Endothelial cell of umbilical vein (primary cell): ENCODE data around the gene CLIP4. TPM values are rescaled to one million over a fixed set of nuclear protein-coding genes. Genes with fewer than 3 reads are reported as not detected.

Experiments
- BruUV-seq: library from RNA; stranded (reverse); fragments of 400-500 nt; replicated peaks from 2 replicates; lab custom pipeline; 2021; lab: Mats Ljungman, UMichigan
- CTCF ChIA-PET: fragments of 300-600, 350-600 bp; sonication (Branson Sonifier 250); formaldehyde crosslinking; loops from one replicate; lab custom pipeline; 2021; ENCODE audit warnings: antibody characterized with exemption, inconsistent platforms; lab: Charles Lee
- POLR2A ChIA-PET: fragments of 300-600, 350-600 bp; sonication (Branson Sonifier 250); formaldehyde crosslinking; loops from one replicate; lab custom pipeline; 2021; ENCODE audit warnings: antibody characterized with exemption, inconsistent platforms; lab: Charles Lee
- DNase-seq: peaks from one replicate; pipeline ENCODE4 v3.0.0-alpha.2; 2011; ENCODE audit warnings: low read depth, low spot score
- FAIRE-seq: peaks from 2 replicates; lab custom pipeline; 2011; peaks lifted over from hg19 to GRCh38; lab: Jason Lieb, UNC
- H2AFZ ChIP-seq: 2 replicates; pipeline ENCODE4 v1.6.0; 2012; ENCODE audit warnings: low read depth, low read length, control low read depth, inconsistent platforms
- H3K27ac ChIP-seq: 2 replicates; pipeline ENCODE4 v1.5.1; 2011; ENCODE audit warnings: low read depth, mild to moderate bottlenecking, control low read depth, low read length, moderate library complexity; ENCODE audit not compliant: insufficient read depth
- H3K27me3 ChIP-seq, 2 experiments: 2 replicates each; pipeline versions ENCODE4 v1.6.0 to v1.6.1; 2011; ENCODE audit warnings: low read length in 2 of 2, mixed read lengths in 1 of 2; ENCODE audit not compliant: control insufficient read depth in 2 of 2, insufficient read depth in 2 of 2
- H3K36me3 ChIP-seq, 2 experiments: 2 replicates in 1 of 2; 3 replicates in 1 of 2; pipeline ENCODE4 v1.5.1; 2011; ENCODE audit warnings: low read length in 2 of 2, mild to moderate bottlenecking in 1 of 2, moderate library complexity in 1 of 2; ENCODE audit not compliant: control insufficient read depth in 2 of 2, insufficient read depth in 2 of 2; ENCODE audit errors: extremely low read depth in 1 of 2
- H3K4me1 ChIP-seq: 3 replicates; pipeline ENCODE4 v1.5.1; 2011; ENCODE audit warnings: mild to moderate bottlenecking, low read length; ENCODE audit not compliant: control insufficient read depth, insufficient read depth; ENCODE audit errors: extremely low read depth
- H3K4me2 ChIP-seq: 2 replicates; pipeline ENCODE4 v1.6.1; 2011; ENCODE audit warnings: low read length, control low read depth, mixed read lengths; ENCODE audit not compliant: insufficient read depth
- H3K4me3 ChIP-seq, 3 experiments: fragments of 200-600 bp in 1 of 3; sonication (generic), shearing (Covaris generic) in 1 of 3; replicated peaks in 1 of 3; 2 replicates each; pipeline ENCODE4 v1.5.1; 2011 to 2016; ENCODE audit warnings: control low read depth in 3 of 3, low read length in 3 of 3, mild to moderate bottlenecking in 2 of 3, inconsistent platforms in 1 of 3, low read depth in 1 of 3, moderate library complexity in 1 of 3; ENCODE audit not compliant: insufficient read depth in 1 of 3
- H3K79me2 ChIP-seq: 2 replicates; pipeline ENCODE4 v1.6.0; 2012; ENCODE audit warnings: low read length, inconsistent platforms; ENCODE audit not compliant: control insufficient read depth, insufficient read depth
- H3K9ac ChIP-seq: replicated peaks from 2 replicates; pipeline ENCODE3; 2011; ENCODE audit warnings: low read length, control low read depth; ENCODE audit not compliant: insufficient read depth; ENCODE audit errors: extremely low read depth
- H3K9me1 ChIP-seq: replicated peaks from 3 replicates; pipeline ENCODE4 v1.6.0; 2011; ENCODE audit warnings: mild to moderate bottlenecking, low read length; ENCODE audit not compliant: control insufficient read depth, insufficient read depth; ENCODE audit errors: extremely low read depth
- H3K9me3 ChIP-seq: replicated peaks from 2 replicates; pipeline ENCODE4 v1.5.1; 2012; ENCODE audit warnings: low read length, inconsistent platforms; ENCODE audit not compliant: control insufficient read depth, insufficient read depth
- H4K20me1 ChIP-seq: replicated peaks from 2 replicates; pipeline ENCODE3; 2011; ENCODE audit warnings: mild to moderate bottlenecking, low read length; ENCODE audit not compliant: control insufficient read depth, insufficient read depth; ENCODE audit errors: extremely low read depth
- CTCF ChIP-seq, 2 donors: IDR thresholded peaks; 1 replicate in 1 of 2; 2 replicates in 1 of 2; pipeline ENCODE4 v1.5.1; 2011; ENCODE audit warnings: low read length in 2 of 2, mild to moderate bottlenecking in 2 of 2, moderate library complexity in 2 of 2, control low read depth in 1 of 2, inconsistent platforms in 1 of 2, low read depth in 1 of 2; ENCODE audit not compliant: insufficient read depth in 1 of 2; ENCODE audit errors: extremely low read depth in 1 of 2
- JUN ChIP-seq: IDR thresholded peaks from 2 replicates; pipeline ENCODE4 v1.6.1; 2011; ENCODE audit warnings: borderline replicate concordance, low read depth; ENCODE audit not compliant: insufficient read length, insufficient read depth
- POLR2A ChIP-seq: IDR thresholded peaks from 2 replicates; pipeline ENCODE4 v1.6.1; 2012; ENCODE audit warnings: low read depth, mild to moderate bottlenecking, control low read depth, low read length
- POLR2AphosphoS5 ChIP-seq: IDR thresholded peaks from 2 replicates; pipeline ENCODE4 v1.6.1; 2012; ENCODE audit warnings: low read depth, mild to moderate bottlenecking, control low read depth, low read length, moderate library complexity; ENCODE audit not compliant: insufficient read depth
- dilution Hi-C: fragments of 300-500 bp; cut with MboI; formaldehyde crosslinking; loops from one replicate; pipeline ENCODE4 v1.15.0; 2019; ENCODE audit warnings: low sequenced_read_pairs; ENCODE audit not compliant: extremely low pct_ligation_motif_present
- intact Hi-C: fragments of 100-400 bp; cut with micrococcal nuclease; formaldehyde crosslinking; loops from one replicate; pipeline ENCODE4 v1.10.0; 2022
- polyA plus RNA-seq, 4 experiments: library from polyadenylated mRNA; depleted of rRNA in 3 of 4; stranded (reverse) in 3 of 4; unstranded in 1 of 4; fragments of >200 nt; gene quantifications; 2 replicates each; pipeline versions ENCODE4 v1.2.1 to v1.2.3, GENCODE V29; 2011 to 2012; ENCODE audit warnings: missing spikeins in 1 of 4
- total RNA-seq: library from RNA; stranded (reverse); gene quantifications from 2 replicates; pipeline ENCODE4 v1.2.3, GENCODE V29; 2021
- TF ChIP-seq, protein P1 (sequence below): IDR thresholded peaks from 2 replicates; pipeline ENCODE4 v1.6.1; 2011; ENCODE audit not compliant: insufficient read depth, insufficient read length

CLIP4 gene
- total and polyA plus RNA-seq, 2 donors (not counting 3 experiments of a cell fraction or from before 2014, with no cell fraction given): 9.2 to 24.0 TPM

DNA sequence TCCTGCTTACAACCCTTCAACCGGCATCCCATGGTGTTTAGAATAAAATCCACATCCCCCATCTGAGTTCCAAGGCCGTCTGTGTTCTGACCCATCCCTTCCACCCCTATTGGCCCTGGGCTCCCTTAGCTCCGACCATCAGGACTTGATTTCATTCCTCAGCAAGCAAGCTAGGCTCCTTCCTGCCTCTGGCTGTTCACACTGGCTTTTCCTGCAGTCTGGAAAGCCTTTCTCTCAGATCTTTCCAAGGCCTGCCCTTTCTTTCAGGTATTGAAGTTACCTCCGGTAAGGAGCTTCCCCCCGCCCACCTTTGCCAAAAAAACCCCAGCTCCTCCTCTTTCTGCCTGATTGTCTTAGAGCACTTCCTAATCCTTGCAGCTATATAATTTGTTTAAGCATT lies 86.8 kb downstream of the CLIP4 start:
- Histone ChIP-seq H3K9me1 (no peaks in the 10 kb centered on the region), H3K9ac (no peak overlapping the region), H3K27ac (no peak overlapping the region), H3K4me3 (no peak overlapping the region), H3K9me3 (no peaks in the 10 kb centered on the region), H3K36me3 (no peaks in the 10 kb centered on the region), H3K27me3 (no peaks in the 10 kb centered on the region), H3K79me2 (no peaks in the 10 kb centered on the region), H2AFZ (no peak overlapping the region), H4K20me1 (no peaks in the 10 kb centered on the region), H3K4me1 (peaks cover 6% of the 10 kb centered on the region), H3K4me2 (no peak overlapping the region)
- no TSS peak for BruUV-seq
- no peak for DNase-seq
- TF ChIP-seq, protein P1, sequence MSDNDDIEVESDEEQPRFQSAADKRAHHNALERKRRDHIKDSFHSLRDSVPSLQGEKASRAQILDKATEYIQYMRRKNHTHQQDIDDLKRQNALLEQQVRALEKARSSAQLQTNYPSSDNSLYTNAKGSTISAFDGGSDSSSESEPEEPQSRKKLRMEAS: no peak
- TF ChIP-seq POLR2AphosphoS5 (no peak), POLR2A (no peak), JUN (no peak), CTCF (IDR thresholded peaks at IDR 0.05; ENCODE audit: extremely low read depth in 1 of 2, insufficient read depth in 1 of 2, low read depth in 1 of 2, low read length in 2 of 2) (no peak)
- FAIRE-seq: no peak
- dilution Hi-C loops (no loop called here), intact Hi-C loops (no loop called here)
- ChIA-PET CTCF (interaction anchor here (1.2 to 1.6 kb wide), 3 partner anchors 10 to 243 kb away, joined by 3 to 4 read pairs (median 3); no protein-coding TSS in a partner anchor), POLR2A (no interaction called here)
